ENCODE data around the gene KPTN.

Gene KPTN

DNA sequence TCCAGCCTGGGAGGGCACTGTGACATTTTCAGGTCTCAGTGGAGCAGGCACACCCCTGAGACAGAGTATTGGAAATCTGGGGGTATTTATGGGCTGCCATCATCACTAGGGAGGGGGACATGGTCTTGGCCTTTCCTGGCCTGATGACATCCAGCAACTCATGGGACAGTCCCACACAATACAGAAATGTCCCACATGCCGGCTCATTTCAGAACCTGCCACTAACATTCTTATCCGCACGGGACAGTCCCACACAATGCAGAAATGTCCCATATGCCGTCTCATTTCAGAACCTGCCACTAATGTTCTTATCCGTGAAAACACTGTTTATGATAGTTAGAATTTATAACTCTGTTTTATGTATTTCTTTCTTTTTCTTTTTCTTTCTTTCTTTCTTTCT, 22.1 kb downstream of the KPTN start:
- Histone ChIP-seq H3K36me3 (no peaks in the 10 kb centered on the region), H3K9me3 (no peaks in the 10 kb centered on the region), H3K27me3 (peaks cover 2% of the 10 kb centered on the region; the same call in 1 of the 2 replicates), H3K4me3 (ENCODE audit: low read depth, low read length) (no peak overlapping the region), H3K4me1 (no peaks in the 10 kb centered on the region)
- DNase-seq = no peak
- TF ChIP-seq, protein P1, sequence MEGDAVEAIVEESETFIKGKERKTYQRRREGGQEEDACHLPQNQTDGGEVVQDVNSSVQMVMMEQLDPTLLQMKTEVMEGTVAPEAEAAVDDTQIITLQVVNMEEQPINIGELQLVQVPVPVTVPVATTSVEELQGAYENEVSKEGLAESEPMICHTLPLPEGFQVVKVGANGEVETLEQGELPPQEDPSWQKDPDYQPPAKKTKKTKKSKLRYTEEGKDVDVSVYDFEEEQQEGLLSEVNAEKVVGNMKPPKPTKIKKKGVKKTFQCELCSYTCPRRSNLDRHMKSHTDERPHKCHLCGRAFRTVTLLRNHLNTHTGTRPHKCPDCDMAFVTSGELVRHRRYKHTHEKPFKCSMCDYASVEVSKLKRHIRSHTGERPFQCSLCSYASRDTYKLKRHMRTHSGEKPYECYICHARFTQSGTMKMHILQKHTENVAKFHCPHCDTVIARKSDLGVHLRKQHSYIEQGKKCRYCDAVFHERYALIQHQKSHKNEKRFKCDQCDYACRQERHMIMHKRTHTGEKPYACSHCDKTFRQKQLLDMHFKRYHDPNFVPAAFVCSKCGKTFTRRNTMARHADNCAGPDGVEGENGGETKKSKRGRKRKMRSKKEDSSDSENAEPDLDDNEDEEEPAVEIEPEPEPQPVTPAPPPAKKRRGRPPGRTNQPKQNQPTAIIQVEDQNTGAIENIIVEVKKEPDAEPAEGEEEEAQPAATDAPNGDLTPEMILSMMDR (IDR thresholded peaks at IDR 0.05; ENCODE audit: low read depth, low read length) = no peak

DNA sequence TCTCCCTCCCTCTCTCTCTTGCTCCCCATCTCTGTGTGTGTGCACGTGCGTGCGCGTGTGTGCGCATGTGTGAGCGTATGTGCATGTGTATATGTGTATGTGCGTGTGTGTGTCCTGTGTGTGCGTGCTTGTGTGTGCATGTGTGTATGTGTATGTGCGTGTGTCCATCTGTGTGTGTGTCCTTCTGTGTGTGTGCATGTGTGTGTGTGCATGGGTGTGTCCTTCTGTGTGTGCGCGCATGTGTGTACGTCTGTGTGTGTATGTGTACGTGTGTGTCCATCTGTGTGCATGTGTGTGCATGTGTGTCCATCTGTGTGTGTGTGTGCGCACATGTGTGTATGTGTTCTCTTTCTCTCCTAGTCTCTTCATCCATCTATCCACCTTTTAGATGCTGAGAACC, 24.5 kb downstream of the KPTN start:
- Histone ChIP-seq H3K9me3 (no peaks in the 10 kb centered on the region), H3K4me3 (ENCODE audit: low read depth, low read length) (no peak overlapping the region), H3K27me3 (peaks cover 2% of the 10 kb centered on the region; the same call in 1 of the 2 replicates), H3K36me3 (no peaks in the 10 kb centered on the region), H3K4me1 (no peaks in the 10 kb centered on the region)
- TF ChIP-seq, protein P1 (IDR thresholded peaks at IDR 0.05; ENCODE audit: low read depth, low read length) = no peak
- DNase-seq = no peak

DNA sequence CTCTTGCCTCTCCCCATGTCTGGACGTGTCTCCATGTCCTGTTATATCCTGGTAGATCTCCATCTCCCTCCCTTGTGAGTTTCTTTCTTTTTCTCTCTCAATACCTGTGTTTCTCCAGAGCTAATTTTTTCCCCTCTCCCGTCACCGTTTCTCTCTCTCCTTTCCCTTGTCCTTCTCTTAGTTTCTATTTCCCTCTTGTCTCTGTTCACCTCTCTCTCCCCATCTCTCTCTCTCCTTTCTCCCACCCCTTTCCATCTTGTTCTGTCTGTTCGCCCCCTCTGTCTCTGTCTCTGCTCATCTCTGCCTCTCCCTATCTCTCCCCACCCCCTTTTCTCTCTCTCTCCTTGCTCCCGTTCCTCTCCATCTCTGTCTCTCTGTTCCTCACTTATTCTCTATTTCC, 25.3 kb downstream of the KPTN start:
- DNase-seq = no peak
- Histone ChIP-seq H3K9me3 (no peaks in the 10 kb centered on the region), H3K36me3 (no peaks in the 10 kb centered on the region), H3K4me1 (no peaks in the 10 kb centered on the region), H3K27me3 (peaks cover 2% of the 10 kb centered on the region; the same call in 1 of the 2 replicates), H3K4me3 (ENCODE audit: low read depth, low read length) (no peak overlapping the region)
- TF ChIP-seq, protein P1 (IDR thresholded peaks at IDR 0.05; ENCODE audit: low read depth, low read length) = no peak

DNA sequence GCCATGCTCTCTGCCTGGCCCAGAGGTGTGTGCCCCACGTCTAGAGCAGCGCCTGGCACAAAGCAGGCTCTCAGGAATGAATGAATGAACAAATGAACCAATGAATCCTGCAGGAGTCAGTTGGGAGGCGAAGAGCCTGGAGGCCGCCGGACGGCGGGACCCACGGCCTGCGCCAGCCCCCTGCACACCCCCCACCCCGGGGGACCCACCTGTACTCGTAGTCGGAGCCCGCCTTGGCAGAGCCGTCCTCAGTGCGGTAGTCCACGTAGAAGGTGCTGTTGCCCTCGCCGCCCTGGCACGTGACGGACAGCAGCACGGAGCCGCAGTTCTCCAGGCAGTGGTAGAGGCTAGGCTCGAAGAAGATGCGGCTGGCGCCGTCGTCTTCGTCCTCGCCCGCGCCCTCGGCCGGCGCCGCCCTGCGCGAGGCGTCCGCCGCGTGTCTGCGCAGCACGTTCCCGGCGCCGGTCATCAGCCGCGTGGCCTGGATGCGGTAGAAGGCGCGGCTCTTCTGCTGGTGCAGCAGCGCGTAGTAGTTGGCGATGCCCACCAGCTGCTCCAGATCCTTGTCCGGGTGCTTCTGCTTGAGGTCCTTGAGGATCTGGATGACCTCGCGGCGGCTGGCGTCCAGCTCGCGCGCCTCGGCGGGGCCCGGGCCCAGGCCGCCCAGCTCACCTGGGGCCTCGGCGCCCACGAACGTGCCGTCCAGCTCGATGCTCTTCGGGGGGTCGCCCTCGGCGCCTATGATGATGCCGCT, 27.1 kb downstream of the KPTN start:
- Histone ChIP-seq H3K4me1 (no peaks in the 10 kb centered on the region), H3K4me3 (ENCODE audit: low read depth, low read length) (no peak overlapping the region), H3K36me3 (no peaks in the 10 kb centered on the region), H3K27me3 (peaks cover 2% of the 10 kb centered on the region; the same call in 1 of the 2 replicates), H3K9me3 (no peaks in the 10 kb centered on the region)
- no peak for DNase-seq
- TF ChIP-seq, protein P1 (IDR thresholded peaks at IDR 0.05; ENCODE audit: low read depth, low read length) = no peak

DNA sequence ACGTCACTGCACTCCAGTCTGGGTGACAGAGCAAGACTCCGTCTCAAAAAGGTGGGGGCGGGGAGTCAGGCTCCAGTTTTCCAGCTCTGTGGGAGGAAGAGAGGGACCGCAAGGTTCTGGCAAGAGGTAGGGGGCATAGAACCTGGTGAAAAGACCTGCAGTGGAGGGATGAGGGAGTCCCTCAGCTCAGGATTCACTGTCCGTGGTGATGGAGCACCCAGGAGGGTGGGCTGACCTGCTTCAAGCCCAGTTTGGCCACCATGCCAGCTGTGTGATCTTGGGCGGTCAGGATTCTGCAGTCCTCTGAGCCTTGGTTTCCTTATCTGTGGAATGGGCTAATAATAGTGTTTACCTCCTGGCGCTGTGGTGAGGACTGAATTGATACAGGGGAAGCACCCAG, 33.5 kb downstream of the KPTN start:
- Histone ChIP-seq H3K27me3 (peaks cover 3% of the 10 kb centered on the region; the same call in 1 of the 2 replicates), H3K36me3 (no peaks in the 10 kb centered on the region), H3K9me3 (peaks cover 5% of the 10 kb centered on the region), H3K4me3 (ENCODE audit: low read depth, low read length) (no peak overlapping the region), H3K4me1 (peaks cover 9% of the 10 kb centered on the region)
- DNase-seq = no peak
- TF ChIP-seq, protein P1 (IDR thresholded peaks at IDR 0.05; ENCODE audit: low read depth, low read length) = no peak

DNA sequence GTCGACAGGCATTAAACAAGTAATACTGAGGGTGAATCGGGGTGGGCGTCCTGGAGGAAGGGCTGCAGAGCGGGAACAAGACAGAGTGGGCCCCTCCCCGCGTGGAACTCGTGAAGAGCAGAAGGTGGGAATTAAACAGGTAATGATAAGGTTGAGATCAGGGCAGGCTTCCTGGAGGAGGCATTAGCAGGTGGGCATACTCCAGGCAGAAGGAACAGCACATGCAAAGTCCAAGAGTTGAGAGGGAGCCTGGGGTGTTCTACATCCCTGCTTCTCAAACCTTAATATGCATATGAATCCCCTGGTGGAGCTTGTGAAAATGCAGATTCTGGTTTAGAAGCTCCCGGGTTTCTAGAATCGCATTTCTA, 35.7 kb downstream of the KPTN start:
- Histone ChIP-seq H3K9me3 (peaks cover 5% of the 10 kb centered on the region), H3K36me3 (no peaks in the 10 kb centered on the region), H3K4me3 (ENCODE audit: low read depth, low read length) (no peak overlapping the region), H3K4me1 (peaks cover 10% of the 10 kb centered on the region), H3K27me3 (peaks cover 3% of the 10 kb centered on the region; the same call in 1 of the 2 replicates)
- DNase-seq = no peak
- TF ChIP-seq, protein P1 (IDR thresholded peaks at IDR 0.05; ENCODE audit: low read depth, low read length) = no peak

All from BE2C (cell line).